ENCODE data around the gene AIF1. TPM values are rescaled to one million over a fixed set of nuclear protein-coding genes. Genes with fewer than 3 reads are reported as not detected.

Gene AIF1
- total RNA-seq, 2 experiments from 2014 or later, result 16.3 to 22.0 TPM

DNA sequence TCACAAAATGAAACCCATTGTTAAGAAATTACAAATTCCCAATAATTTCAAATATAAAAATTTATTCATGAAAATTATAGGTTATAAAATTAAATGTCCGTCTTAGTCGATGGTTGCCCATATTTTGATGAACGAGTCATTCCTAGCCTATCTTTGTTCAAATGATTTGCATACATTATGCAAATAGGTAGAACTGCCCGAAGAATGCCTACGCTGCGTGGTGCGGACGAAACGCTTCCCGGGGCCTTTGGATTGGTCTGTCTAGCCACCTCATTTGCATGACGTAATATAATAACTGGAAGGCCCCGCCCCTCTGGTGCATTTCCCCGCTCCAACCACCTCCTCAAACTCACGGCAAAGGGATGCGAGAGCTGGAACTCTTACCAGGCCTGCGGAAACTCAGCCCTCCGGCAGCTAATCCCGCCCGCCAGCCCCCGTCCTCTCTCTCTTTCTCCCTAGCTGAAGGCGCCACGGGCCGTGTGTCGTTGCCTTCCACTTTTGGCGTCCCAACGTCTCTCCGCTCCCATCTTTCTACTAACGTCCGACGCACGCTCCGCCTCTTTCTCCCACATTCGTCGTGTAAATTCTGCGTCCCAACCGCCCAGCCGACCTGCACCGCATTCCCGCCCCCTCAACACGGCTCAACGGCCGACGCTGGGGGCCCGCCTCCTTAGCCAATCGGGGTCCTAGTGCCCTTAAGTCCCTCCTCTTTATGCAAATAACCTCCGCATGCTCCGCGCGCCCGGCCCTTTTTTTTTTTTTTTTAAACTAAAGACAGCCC, 5.0 kb downstream of the AIF1 start:
- Histone ChIP-seq H3K4me2 (ENCODE audit: low read length) (peak overlapping the region; percentile 66), H4K20me1 (ENCODE audit: insufficient read depth, low read length) (peaks cover 18% of the 10 kb centered on the region), H3K79me2 (ENCODE audit: insufficient read depth, low read depth, low read length) (peaks cover 40% of the 10 kb centered on the region), H3K9me3 (ENCODE audit: low read length) (no peaks in the 10 kb centered on the region), H2AFZ (ENCODE audit: low read length) (peak overlapping the region; percentile 23; the same call in 1 of the 2 replicates), H3K4me3 (ENCODE audit: low read depth, low read length, poor library complexity, severe bottlenecking) (peak overlapping the region; percentile 83), H3K9me2 (ENCODE audit: insufficient read depth, low read length) (no peaks in the 10 kb centered on the region), H3K36me3 (ENCODE audit: insufficient read depth, low read length) (peaks cover 42% of the 10 kb centered on the region), H3K4me1 (ENCODE audit: insufficient read depth, low read length, poor library complexity, severe bottlenecking) (peaks cover 42% of the 10 kb centered on the region), H3K27ac (ENCODE audit: low read depth, low read length, poor library complexity, severe bottlenecking) (peak overlapping the region; percentile 94)
- TF ChIP-seq, protein P1, sequence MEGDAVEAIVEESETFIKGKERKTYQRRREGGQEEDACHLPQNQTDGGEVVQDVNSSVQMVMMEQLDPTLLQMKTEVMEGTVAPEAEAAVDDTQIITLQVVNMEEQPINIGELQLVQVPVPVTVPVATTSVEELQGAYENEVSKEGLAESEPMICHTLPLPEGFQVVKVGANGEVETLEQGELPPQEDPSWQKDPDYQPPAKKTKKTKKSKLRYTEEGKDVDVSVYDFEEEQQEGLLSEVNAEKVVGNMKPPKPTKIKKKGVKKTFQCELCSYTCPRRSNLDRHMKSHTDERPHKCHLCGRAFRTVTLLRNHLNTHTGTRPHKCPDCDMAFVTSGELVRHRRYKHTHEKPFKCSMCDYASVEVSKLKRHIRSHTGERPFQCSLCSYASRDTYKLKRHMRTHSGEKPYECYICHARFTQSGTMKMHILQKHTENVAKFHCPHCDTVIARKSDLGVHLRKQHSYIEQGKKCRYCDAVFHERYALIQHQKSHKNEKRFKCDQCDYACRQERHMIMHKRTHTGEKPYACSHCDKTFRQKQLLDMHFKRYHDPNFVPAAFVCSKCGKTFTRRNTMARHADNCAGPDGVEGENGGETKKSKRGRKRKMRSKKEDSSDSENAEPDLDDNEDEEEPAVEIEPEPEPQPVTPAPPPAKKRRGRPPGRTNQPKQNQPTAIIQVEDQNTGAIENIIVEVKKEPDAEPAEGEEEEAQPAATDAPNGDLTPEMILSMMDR (conservative IDR thresholded peaks at IDR 0.05; ENCODE audit: low read length), result no peak
- no peak for TF ChIP-seq EZH2phosphoT487 (IDR thresholded peaks at IDR 0.05; ENCODE audit: borderline replicate concordance, low read depth, low read length)
- BruUV-seq (replicated peaks), result TSS peak; percentile 98
- ChIA-PET CTCF (ENCODE audit: unreplicated experiment) (no interaction called here), POLR2A (interaction anchor here (1.0 kb wide), 1 partner anchor 32 kb away, joined by 3 read pairs; the partner anchor contains the start of gene BAG6)
- DNase-seq (ENCODE audit: low spot score), result peak; percentile 99
- intact Hi-C loops (cut with micrococcal nuclease; ENCODE audit: unreplicated experiment), result loop anchor here (1.0 to 5.0 kb wide), 5 partner anchors 32 to 211 kb away; partner anchors contain the start of gene BAG6

DNA sequence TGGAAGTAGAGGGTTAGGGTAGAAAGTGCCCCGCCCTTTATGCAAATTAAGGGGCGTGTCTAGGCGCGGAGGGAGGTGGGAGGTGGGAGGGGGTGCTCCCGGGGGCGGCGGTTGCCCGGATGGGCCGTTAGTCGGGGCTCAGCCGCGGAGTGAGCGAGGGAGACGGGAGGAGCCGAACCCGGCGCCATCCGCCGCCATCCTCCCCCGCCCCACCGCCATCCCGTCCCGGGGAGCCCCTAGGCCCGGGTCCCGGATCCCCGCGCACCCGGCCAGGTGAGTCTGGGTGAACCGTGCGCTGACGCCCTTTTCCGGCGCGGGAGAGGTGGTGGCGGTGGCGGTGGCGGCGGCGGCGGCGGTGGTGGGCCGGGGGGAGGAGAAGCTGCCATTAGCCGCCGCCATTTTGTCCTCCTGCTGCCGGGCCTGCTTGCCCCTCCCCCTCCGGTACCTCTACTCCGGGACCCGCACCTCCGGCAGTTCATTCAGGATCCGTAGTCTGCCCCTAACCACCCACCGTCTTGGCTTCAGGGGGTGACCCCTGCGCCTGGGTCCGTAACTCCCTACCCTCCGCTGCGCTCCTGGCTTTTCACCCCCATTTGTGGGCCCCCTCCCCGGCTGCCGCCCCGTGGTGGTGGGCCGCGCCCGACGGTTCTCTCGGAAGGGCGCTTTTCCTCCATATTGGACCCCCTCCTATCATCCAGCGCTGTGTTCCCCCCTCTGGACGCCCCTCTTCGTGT, 5.7 kb downstream of the AIF1 start, which contains the start of gene PRRC2A:
Gene PRRC2A, plus strand, starts transcription at position 130 of the 734 bp plus-strand sequence. CDS start 2,075 bp downstream, outside the sequence.
- Histone ChIP-seq H3K9me3 (ENCODE audit: low read length) (no peaks in the 10 kb centered on the region), H3K79me2 (ENCODE audit: insufficient read depth, low read depth, low read length) (peaks cover 45% of the 10 kb centered on the region)
- BruUV-seq (replicated peaks), result no TSS peak

More for the DNA sequence above, 5.7 kb downstream of the AIF1 start, which contains the start of gene PRRC2A:
- H3K9me2 ChIP-seq (ENCODE audit: insufficient read depth, low read length), result no peaks in the 10 kb centered on the region
- H3K36me3 ChIP-seq (ENCODE audit: insufficient read depth, low read length), result peaks cover 49% of the 10 kb centered on the region
- H2AFZ ChIP-seq (ENCODE audit: low read length), result peak within 1 kb of the TSS; percentile 23; the same call in 1 of the 2 replicates
- CTCF ChIA-PET (ENCODE audit: unreplicated experiment), result no interaction called here
- peak; percentile 79 for DNase-seq (ENCODE audit: low spot score)
- H3K27ac ChIP-seq (ENCODE audit: low read depth, low read length, poor library complexity, severe bottlenecking), result peak within 1 kb of the TSS; percentile 94
- H4K20me1 ChIP-seq (ENCODE audit: insufficient read depth, low read length), result peaks cover 18% of the 10 kb centered on the region
- H3K4me2 ChIP-seq (ENCODE audit: low read length), result peak within 1 kb of the TSS; percentile 99
- TF ChIP-seq, protein P1 (conservative IDR thresholded peaks at IDR 0.05; ENCODE audit: low read length), result no peak
- TF ChIP-seq EZH2phosphoT487 (IDR thresholded peaks at IDR 0.05; ENCODE audit: borderline replicate concordance, low read depth, low read length), result no peak
- intact Hi-C loops (cut with micrococcal nuclease; ENCODE audit: unreplicated experiment), result loop anchor here (1.0 to 5.0 kb wide), 5 partner anchors 32 to 210 kb away; partner anchors contain the start of gene BAG6
- POLR2A ChIA-PET, result interaction anchor here (0.6 to 1.0 kb wide), 2 partner anchors 31 to 61 kb away, joined by 3 read pairs; partner anchors contain the start of gene BAG6
- peak within 1 kb of the TSS; percentile 83 for H3K4me3 ChIP-seq (ENCODE audit: low read depth, low read length, poor library complexity, severe bottlenecking)
- peaks cover 34% of the 10 kb centered on the region for H3K4me1 ChIP-seq (ENCODE audit: insufficient read depth, low read length, poor library complexity, severe bottlenecking)

All from OCI-LY7 (cell line).